HTERT RPE-1 (cell line): Measurements from ENCODE around the gene HDAC7.

Source experiments
- in situ Hi-C: fragments of 300-500 bp; cut with MboI; formaldehyde crosslinking; loops from 4 replicates; pipeline ENCODE4 v1.14.3; 2020; ENCODE audit warnings: low sequenced_read_pairs

HDAC7 gene

DNA sequence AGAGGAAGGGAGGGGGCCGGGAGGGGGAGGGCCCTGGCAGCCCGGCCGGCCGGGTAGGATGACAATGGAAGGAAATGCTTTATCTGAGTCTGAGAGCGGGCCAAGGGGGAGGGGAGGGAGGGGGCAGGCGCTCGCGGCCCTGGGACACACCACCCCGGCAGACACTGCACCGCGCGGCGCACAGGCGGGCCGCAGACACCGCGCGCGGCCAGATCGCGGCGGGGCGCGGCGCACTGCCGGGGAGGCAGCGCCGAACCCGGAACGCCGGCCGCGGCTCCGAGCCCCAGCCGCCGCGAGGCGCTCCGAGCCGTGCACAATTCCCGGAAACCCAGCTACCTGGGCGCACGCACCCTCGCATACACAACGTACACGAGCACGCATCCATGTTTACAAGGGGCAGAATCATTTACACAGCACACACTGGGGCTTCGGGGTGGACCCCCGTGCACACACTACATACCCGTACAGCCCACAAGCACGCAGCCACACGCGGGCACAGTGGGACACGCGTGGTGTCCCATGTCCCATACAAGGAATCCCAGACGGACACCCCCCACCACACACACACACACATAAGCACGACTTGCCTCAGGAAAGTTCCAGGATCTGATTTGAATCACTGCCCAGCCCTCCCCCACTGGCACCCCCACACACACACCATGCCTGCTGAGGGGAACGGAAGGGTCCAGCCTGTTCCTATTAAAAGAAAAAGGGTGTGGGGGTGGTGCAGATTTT, at the start of gene HDAC7:
Gene HDAC7 (minus strand): TSS at position 8 of the 735 bp plus-strand sequence. CDS start 118 bp downstream, outside the sequence.
- in situ Hi-C loops, result no loop called here

DNA sequence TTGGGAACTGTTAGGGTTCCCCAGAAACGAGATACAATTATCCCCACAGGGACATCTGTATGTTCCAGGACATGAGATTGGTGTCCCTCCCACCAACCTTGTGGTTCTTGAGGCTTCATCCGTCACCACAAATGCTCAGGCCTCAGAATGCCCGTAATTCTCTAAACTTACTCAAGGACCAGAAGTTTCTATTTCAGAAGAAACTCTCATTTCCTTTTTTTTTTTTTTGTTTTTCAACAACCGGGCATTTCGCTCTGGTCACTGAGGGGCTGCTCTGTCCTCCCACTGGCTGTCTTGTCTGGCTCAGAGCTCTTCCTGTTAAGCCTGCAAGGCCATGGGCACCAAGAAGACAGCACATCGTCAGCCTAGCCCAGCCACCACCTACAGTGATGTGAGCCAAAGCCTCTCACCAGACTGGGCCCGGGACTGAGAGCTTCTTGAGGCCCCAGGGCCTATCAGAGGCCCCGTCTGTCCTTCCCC, 48.9 kb upstream of the HDAC7 start:
- in situ Hi-C loops, result no loop called here

DNA sequence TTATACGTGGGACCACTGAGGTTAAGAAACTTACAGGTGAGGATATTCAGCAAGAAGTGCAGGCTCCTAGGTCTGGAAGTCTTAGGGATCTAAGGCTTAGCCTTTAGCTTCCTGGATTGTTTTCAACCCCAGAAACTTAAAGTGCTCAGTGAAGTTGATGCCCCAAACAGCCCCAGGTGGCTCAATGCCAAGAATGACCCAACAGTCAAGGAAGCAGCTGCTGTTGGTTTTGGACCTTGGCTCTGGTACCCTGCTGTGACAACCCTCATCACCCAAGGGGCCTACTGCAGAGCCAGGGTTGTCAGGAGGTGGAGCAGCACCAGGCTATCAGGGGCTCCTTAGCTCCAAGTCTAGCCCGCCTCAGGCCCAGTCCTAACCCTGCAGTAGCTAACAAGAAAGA, 48.3 kb upstream of the HDAC7 start:
- in situ Hi-C loops, result no loop called here

DNA sequence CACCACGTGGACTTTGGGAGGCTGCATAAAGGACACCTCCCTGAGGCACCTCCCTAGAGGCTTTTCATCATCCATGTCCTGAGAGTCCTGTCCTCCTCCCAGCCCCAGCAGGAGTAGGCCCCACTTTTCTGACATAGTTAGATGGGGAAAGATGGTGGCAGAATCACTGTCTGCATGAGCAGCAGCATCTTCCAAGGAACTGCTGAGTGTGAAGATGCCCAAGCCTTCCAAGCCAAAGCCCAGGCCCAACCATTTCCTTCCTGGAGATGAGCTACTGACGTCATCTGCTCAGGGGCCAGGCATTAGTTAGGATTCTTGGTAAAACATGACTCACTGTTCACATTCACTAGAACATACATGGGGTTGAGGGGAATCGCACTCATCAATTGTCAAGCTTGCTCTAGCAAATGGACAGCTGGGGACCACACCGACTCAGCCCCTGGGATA, 47.8 kb upstream of the HDAC7 start:
- in situ Hi-C loops, result no loop called here

DNA sequence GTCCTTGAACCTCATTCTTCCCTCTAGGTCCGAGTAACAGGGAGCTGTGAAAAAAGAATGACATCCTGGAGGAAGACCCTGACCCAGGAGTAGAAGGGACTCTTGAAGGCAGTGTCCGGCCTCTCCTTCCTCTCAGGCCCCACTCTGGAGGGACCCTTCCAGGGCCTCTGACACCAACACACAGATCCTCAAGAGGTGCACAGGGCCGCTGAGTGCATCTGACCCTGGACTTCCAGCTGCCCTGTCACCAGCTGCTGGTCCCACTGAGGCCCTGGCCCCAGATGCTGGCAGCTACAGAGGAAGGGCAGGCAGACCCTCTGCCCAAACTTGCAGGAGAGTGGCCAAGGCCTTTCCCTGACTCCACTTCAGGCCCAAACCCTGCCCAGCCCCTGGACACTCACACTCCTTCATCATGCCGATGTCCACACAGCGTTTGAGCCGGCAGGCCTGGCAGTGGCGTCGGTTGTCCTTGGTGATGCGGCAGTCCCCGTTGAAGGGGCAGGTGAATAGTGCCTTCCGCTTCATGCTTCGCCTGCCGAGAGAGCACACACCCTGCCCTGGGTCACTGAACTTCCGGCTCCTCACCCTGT, 45.0 kb upstream of the HDAC7 start:
- in situ Hi-C loops, result no loop called here

DNA sequence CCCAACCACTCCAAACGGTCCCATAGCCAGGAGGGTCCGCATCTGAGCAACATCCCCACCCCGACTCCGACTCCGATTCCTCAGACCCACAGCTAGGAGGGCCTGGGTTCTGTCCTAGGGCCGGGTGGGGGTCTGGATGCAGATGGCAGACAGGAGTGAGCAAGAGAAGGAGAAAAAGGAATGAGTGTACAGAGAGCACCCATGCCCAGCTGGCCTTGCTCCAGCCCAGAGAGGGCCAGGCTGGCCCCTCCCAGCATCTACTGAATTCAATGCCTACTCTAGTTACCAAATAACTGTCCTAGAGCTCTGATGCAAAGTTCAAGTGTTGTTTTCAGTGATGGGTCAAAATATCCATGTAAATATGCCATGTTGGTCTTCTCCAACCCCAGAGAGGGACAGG, 44.3 kb upstream of the HDAC7 start:
- in situ Hi-C loops, result no loop called here

DNA sequence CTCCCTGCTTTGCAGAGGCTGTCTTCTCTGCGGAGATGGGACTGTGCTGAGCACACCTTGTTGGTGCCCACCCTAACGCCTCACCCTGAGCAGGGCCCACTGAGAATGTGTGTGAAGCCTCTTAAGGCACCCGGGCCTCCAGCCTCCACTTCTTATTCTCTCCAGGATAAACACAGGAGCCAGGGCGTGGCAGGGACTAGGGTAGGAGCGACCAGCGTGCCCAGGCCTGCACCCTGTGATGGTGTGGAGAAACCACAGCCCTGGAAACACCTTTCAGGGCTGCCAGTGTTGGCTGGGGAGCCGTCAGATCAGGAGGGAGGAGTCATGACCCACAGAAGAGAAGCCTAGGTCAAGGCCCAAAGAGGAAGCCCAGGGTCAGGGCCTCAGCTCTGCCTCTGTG, 43.8 kb upstream of the HDAC7 start:
- in situ Hi-C loops, result no loop called here

DNA sequence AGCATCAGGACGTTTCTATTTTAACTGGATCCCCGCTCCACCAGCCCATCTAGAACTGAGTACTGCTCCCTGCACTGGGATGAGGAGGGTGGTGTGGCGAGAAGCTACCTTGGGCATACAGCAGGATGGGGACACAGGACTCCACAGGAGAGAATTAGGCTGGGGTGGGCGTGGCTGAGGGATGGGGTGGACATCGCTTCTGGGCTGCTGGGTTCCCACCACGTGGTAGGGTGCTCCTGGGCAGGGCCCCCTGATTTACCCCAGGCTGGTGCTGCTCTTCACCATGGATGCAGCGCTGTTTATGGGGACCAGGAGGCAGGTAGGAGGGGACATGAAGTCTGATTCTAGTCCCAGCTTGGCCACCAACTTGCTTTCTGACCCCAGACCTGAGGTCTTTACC, 43.2 kb upstream of the HDAC7 start:
- in situ Hi-C loops, result no loop called here

DNA sequence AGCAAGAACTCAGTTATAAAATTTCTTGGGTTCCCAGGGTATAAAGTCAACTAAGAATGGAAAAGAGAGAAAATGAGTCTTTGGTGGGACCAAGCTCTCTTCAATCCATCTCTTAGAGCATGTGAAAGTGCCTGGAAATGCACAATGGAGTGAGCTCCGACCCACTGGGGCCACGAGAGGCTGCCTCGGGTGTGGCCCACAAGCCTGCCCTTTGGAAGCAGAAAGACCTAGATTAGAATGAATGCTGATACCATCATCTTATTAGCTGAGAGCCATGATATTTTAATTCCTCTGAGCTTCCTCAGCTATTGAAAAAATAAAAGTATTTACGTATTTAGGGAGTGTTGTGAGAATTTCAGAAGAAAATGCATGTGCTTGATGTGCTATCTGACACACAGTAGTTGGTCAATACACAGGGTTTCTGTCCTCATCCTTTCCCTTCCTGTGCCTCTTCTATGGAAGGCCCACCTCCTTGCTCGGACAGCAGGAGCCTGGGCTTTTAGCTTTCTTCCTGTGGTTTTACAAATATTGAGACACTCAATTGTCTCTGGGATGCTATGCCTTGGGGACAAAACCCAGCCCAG, 42.6 kb upstream of the HDAC7 start:
- in situ Hi-C loops, result no loop called here

DNA sequence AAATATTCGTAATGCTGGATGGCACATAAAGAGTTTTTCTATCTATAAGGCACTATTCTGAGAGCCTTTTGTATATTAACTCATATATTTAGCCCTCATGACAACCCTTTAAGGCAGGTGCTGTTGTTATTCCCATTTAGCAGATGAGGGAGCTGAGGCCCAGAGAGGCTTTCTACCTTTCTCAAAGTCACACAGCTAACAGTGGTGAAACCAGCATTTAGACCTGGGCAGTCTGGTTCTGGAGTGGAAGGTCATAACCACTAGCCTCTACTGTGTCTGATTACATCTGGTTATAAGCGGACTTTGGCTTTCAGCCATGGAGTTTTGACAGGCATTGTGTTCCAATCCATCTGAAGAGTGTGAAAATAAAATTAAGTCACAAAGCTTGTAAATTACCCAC, 41.2 kb upstream of the HDAC7 start:
- in situ Hi-C loops, result no loop called here

DNA sequence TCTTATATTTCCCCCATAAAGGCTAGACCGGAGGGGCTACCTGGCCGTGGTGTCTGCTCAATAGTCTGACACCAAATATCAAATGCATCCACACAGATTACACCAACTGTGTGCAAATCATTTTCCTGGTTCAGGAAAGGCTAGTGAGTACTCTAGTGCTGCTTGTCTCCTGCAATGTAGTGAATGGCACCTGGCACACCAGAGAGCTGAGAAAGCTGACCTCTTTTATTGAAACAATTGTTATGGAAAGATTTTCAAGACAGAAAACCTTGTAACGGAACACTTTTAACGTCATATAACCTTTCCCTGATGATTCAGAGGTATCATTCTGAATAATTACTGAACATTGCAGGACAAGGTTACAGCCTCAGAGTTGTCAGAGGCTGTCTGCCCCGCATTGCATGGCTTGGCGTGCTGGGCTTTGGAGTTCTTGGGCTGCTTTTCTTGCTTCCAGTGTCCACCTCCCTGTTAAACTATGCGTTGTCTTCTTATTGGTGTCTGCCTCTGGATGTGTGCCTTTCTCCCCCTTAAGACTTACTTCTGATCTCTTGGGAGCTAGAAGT, 40.7 kb upstream of the HDAC7 start:
- in situ Hi-C loops, result no loop called here

DNA sequence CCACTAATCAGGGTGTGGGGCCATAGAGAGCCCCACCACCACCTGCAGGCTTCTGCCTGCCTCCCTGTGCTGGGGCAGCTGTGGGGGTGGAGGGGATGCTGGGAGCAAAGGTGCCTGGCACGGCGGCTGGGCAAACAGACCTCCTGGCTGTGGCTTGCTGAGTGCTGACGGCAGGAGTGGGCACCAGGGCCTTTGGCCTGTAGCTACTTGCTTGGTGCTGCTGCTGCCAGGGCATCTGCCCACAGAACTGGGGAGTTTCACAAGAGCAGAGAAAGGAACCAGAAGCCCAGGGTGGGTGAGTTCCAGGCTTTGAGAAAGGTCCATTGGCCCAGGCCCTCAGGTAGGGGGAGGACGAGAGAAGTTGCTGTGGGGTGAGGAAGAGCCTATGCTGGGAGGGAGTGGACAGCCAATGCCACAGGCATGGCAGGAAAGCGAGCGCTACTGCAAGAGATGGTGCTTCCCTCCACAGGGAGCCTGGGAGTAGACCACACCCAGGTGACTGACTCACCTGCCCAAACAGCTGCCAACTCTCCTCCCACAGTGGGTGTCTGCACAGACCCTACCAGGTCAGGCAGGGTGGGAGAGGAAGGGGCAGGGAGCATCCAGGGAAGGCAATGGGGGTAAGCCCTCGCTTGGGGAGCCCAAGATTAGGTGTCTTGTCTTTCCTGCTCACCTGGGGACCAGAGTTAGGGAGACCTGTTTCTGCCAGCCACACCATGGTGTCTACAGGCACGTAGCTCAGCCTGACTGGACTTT, 39.0 kb upstream of the HDAC7 start:
- in situ Hi-C loops, result no loop called here

DNA sequence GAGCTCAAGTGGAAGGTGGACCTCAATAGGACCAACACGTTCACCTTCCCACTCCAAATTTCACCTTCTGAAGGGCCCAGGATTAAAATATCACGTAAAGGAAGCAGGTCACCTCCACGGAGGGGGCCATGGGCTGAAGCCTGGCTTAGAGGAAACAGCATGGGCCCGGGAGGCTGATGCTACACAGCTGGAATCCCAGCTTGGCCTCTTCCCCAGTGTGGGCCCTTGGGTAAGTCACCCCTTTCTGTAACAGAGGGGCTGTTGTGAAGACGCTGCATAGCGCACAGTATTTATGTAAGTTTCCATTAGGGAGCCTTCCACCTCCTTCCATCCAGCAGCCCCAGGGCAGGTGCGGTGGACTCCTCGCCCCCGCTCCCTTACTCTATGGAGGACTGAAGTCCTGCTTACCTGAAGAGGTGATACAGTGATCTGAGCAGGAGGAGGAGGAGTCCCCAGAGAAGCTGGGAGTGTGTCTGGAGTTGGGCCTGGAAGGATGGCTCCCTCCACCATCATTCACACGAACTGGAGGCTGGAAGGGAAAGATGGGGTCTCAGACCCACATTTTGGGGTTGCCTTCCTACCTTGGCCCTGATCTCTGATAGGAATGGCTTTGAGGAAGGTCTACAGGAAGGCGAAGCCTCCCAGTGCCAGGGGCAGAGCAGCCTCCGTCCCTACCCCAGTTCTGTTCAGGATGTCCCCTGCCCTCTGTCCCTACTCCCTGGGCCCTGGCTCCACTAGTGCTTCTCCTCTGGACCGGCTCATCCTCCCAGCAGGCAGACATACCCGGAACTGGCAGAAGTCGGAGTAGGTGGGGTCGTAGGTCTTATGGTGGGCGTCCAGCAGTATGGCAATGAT, 37.2 kb upstream of the HDAC7 start:
- in situ Hi-C loops, result no loop called here

DNA sequence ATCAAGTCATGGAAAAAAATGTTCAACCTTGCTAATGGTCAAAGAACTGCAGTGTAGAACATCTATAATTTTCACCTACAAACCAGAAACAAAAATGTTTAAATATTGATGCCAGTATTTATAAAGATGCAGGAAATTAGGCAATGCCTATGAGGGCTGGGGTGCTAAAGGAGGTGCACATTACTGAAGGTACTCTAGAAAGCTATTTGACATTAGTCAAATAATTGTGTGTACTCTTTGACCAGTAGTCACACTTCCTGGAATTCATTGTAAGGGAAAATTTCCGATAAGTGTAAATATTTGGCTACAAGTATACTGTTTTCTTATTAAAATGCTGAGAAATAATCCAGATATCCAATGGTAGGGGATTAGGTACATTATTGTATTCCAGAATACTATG, 36.4 kb upstream of the HDAC7 start:
- in situ Hi-C loops, result no loop called here

DNA sequence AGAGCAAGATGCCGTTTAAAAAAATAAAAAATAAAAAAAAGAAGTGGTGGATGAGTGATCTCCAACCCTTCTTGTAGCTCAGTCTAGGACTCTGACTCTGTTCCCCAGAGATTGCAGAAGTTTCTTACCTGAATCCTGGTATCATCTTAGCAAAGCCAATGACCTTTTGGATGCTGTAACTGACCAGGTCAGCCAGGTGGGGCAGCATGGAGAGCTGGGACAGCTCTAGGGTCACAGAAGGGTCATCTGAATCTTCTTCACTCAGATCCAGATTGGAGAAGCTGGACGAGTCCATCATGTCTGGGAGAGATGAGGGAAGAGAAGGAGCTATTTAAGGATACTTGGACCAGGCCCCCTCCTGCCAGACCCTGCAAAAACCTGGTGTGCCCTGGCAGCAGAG, 35.8 kb upstream of the HDAC7 start:
- in situ Hi-C loops, result no loop called here

DNA sequence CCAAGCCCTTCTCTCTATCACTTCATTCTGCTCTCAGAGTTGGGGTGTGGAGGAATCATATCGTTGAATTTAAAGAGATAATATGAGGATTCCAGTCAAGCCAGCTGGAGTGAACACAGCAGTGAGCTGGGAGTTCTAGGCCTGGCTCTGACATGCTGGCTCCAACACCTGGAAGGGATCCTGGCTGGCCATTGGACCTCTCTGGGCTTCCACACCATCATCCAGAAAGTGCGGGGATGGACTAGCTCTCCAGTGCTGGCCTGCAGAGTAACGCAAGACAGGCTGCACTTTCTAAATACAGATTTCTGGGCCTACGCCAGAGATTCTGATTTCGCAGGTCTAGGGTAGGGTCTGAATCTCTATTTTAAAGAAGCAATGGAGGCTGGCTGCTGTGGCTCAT, 34.8 kb upstream of the HDAC7 start:
- in situ Hi-C loops, result no loop called here

DNA sequence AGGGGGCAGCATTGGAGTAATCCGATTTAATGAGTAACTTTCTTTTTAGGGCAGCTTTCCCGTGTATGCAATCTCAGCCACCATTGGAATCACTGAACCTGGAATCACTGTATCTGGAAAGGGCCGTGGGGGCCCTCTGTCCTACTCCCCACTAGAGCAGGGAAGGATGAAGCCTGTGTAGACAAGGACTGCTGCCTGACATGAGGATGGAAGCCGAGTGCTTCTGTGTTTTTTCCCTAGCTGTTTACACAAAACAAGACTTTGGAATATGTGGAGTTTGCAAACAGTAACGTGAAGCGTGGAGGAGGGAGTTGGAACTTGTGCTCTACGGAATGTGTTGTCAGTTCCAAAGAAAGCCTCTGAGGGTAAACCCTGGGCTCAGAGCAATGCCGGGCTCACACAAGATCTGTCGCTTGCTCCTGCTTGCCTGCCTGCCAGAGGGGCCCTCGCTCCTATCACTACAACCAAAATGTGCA, 32.4 kb upstream of the HDAC7 start:
- in situ Hi-C loops, result no loop called here

DNA sequence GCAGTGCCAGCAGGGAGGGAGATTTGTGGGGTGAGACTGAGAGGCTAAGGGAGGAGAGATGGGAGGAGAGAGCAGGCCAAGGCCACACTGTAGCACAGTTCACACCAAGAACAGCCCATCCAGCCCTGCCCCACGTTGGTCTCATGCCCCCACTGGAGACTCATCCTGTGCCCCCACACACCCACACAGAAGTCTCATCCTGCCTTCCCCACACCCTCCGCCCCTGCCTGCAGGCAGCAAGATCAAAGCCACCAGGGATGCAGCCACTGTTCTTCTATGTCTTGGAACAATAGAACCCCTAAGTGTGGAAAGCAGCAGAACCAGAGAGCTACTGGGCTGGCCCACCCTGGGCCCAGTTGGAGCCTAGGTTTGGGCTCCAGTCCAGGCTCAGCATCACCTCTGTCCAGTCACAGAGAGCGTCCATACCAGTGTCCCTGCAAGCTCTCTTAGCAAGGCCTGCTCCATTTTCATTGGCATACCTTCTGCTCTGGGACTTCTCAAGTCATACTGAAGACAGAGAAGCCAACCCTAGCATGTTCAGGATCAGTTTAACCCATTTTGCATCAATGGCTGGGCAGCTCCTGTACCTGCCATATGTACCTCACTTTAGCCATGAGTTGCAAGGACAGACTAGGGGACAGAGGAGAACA, 31.7 kb upstream of the HDAC7 start:
- in situ Hi-C loops, result no loop called here
